ENCODE results near the gene PDE11A. TPM values are rescaled to one million over a fixed set of nuclear protein-coding genes. Genes with fewer than 3 reads are reported as not detected.

The PDE11A gene
- total and polyA plus RNA-seq, 2 donors from 2014 or later: 0.58 to 0.82 TPM

DNA sequence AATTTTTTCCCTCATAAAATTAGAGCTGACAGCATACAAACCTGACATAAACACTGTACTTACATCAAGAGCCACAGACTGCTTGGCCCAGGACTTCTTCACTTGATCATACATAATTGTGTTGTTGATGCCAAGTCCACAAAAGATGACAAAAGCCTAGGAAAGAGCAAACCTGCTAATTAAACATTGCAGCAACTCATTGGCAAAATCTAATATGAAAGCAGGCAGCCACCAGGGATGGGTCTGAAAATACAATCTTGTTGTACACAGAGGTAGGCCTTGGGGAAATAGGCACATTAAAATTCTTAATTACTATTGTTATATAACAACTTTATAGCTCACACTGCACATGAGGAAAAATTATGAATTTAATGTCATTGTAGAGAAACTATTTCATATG lies 255.8 kb downstream of the PDE11A start:
- H3K36me3 ChIP-seq (ENCODE audit: control insufficient read depth in 2 of 3, insufficient read depth in 3 of 3, low read length in 3 of 3): no peaks in the 10 kb centered on the region
- TF ChIP-seq, protein P1, sequence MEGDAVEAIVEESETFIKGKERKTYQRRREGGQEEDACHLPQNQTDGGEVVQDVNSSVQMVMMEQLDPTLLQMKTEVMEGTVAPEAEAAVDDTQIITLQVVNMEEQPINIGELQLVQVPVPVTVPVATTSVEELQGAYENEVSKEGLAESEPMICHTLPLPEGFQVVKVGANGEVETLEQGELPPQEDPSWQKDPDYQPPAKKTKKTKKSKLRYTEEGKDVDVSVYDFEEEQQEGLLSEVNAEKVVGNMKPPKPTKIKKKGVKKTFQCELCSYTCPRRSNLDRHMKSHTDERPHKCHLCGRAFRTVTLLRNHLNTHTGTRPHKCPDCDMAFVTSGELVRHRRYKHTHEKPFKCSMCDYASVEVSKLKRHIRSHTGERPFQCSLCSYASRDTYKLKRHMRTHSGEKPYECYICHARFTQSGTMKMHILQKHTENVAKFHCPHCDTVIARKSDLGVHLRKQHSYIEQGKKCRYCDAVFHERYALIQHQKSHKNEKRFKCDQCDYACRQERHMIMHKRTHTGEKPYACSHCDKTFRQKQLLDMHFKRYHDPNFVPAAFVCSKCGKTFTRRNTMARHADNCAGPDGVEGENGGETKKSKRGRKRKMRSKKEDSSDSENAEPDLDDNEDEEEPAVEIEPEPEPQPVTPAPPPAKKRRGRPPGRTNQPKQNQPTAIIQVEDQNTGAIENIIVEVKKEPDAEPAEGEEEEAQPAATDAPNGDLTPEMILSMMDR (IDR thresholded peaks at IDR 0.05; ENCODE audit: borderline replicate concordance, extremely low read depth, insufficient read depth): no peak
- FAIRE-seq: no peak

DNA sequence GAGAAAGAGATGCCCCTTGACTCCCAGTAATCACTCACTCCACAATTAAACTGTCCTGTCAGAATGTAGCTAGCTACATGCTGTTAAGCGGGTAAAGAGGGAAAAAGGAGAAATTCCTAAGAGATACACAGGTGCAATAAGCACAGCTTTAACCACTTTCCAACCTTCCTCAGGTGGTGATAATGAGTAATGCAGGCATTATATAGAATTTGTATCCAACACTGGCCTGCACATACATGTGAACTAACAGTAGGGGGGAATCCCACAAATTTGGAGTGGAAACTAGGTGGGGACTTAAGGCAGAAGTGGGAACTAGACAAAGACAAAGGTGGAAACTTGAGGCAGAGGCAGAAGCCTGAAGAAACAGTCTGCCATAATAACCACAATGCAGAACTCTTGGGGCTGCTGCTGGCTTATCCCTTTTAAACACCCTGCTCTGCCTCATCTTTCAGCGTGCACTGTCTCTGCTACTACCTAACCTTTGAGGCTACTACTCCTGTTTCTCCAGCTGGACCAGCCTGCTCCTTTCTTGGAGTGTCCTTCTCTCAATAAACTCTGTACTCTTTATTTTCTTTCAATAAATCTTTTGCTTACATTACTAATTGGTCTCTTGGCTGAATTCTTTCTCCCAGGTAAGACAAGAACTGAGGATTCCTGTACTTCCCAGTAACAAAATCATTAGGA lies 259.7 kb downstream of the PDE11A start:
- H3K4me1 ChIP-seq (ENCODE audit: control insufficient read depth in 2 of 3, insufficient read depth in 2 of 3, low read depth in 1 of 3, low read length in 3 of 3): no peaks in the 10 kb centered on the region
- H3K9ac ChIP-seq (ENCODE audit: low read length in 3 of 3): no peak overlapping the region
- no peaks in the 10 kb centered on the region for H3K27me3 ChIP-seq (ENCODE audit: control insufficient read depth, insufficient read depth, low read length)
- no peak overlapping the region for H3K27ac ChIP-seq (ENCODE audit: low read depth in 2 of 2, low read length in 2 of 2)
- DNase-seq (no peak), FAIRE-seq (no peak)
- TF ChIP-seq, protein P1 (IDR thresholded peaks at IDR 0.05; ENCODE audit: borderline replicate concordance, extremely low read depth, insufficient read depth): no peak
- H3K9me3 ChIP-seq (ENCODE audit: control insufficient read depth in 2 of 3, insufficient read depth in 1 of 3, low read length in 3 of 3): no peaks in the 10 kb centered on the region
- no peaks in the 10 kb centered on the region for H3K36me3 ChIP-seq (ENCODE audit: control insufficient read depth in 2 of 3, insufficient read depth in 3 of 3, low read length in 3 of 3)
- H3K4me3 ChIP-seq (ENCODE audit: low read length in 3 of 3): no peak overlapping the region
- intact Hi-C loops (cut with DNase I): no loop called here

More for the DNA sequence above, 255.8 kb downstream of the PDE11A start:
- no peak overlapping the region for H3K27ac ChIP-seq (ENCODE audit: low read depth in 2 of 2, low read length in 2 of 2)
- H3K9me3 ChIP-seq (ENCODE audit: control insufficient read depth in 2 of 3, insufficient read depth in 1 of 3, low read length in 3 of 3): no peaks in the 10 kb centered on the region
- no peaks in the 10 kb centered on the region for H3K4me1 ChIP-seq (ENCODE audit: control insufficient read depth in 2 of 3, insufficient read depth in 2 of 3, low read depth in 1 of 3, low read length in 3 of 3)
- no peak for DNase-seq
- H3K9ac ChIP-seq (ENCODE audit: low read length in 3 of 3): no peak overlapping the region
- intact Hi-C loops (cut with DNase I): no loop called here
- H3K4me3 ChIP-seq (ENCODE audit: low read length in 3 of 3): no peak overlapping the region
- H3K27me3 ChIP-seq (ENCODE audit: control insufficient read depth, insufficient read depth, low read length): no peaks in the 10 kb centered on the region

DNA sequence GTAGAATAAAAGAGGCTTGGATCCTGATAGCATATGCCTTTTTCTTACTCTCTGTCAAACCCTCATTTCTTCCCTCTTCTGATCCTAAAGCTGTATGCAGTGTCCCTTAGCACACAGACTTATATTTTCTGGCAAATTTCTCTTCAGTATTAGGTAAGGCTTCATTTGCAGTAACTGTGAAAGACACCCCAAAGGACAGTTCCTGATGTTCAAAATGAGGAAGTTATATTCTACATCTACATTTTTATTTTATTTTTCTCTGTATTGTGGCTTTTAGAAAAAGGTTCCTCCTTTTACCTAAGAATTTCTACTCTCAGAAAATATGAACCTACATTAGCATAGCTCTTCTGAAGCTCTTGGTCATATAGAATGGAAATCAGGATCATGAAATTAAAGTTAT lies 261.7 kb downstream of the PDE11A start:
- TF ChIP-seq, protein P1 (IDR thresholded peaks at IDR 0.05; ENCODE audit: borderline replicate concordance, extremely low read depth, insufficient read depth): no peak
- no peak for FAIRE-seq
- H3K9ac ChIP-seq (ENCODE audit: low read length in 3 of 3): no peak overlapping the region
- H3K4me3 ChIP-seq (ENCODE audit: low read length in 3 of 3): no peak overlapping the region
- no peaks in the 10 kb centered on the region for H3K4me1 ChIP-seq (ENCODE audit: control insufficient read depth in 2 of 3, insufficient read depth in 2 of 3, low read depth in 1 of 3, low read length in 3 of 3)
- no peaks in the 10 kb centered on the region for H3K36me3 ChIP-seq (ENCODE audit: control insufficient read depth in 2 of 3, insufficient read depth in 3 of 3, low read length in 3 of 3)
- intact Hi-C loops (cut with DNase I): no loop called here
- no peak for DNase-seq
- no peaks in the 10 kb centered on the region for H3K9me3 ChIP-seq (ENCODE audit: control insufficient read depth in 2 of 3, insufficient read depth in 1 of 3, low read length in 3 of 3)
- H3K27ac ChIP-seq (ENCODE audit: low read depth in 2 of 2, low read length in 2 of 2): no peak overlapping the region
- H3K27me3 ChIP-seq (ENCODE audit: control insufficient read depth, insufficient read depth, low read length): no peaks in the 10 kb centered on the region

Measured in kidney (tissue), 14 donors.